ENCODE data around the gene PLSCR5. TPM values are rescaled to one million over a fixed set of nuclear protein-coding genes. Genes with fewer than 3 reads are reported as not detected.

PLSCR5 gene
- total and polyA plus RNA-seq, 2 donors (not counting 1 experiment from before 2014, with no cell fraction given) = not detected

DNA sequence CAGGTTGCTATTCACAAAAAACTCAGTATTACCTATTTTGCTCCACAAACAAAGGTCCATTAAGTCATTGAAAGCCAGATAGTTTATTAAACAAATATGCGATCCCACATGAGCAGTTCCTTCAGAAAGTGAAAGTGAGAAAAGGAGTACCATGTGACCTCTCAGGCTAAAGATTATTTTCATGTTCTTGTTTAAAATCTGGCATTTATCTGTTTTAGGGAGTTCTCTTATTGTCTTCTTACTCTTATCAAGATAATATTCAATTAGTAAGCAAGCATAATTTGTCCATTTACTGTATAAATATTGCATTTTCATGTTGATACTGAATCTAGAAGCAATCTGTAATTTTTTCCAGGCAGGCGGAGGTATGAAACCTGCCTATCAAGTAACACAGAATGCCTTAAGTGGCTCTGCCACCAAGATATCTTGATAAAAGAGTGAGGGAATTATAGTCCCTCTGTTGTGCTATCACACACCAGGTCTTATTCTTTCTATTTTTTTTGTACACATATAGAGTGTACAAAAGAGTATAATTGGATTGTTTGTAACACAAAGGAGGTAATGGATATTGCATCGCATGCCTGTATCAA, 20.1 kb upstream of the PLSCR5 start:
- peak in 1 of 2 donors; percentile 60 for DNase-seq (ENCODE audit: low read depth in 2 of 2)
- Histone ChIP-seq H3K27me3 (ENCODE audit: control insufficient read depth, insufficient read depth, low read length) (no peaks in the 10 kb centered on the region), H2AFZ (ENCODE audit: low read length) (peak overlapping the region; percentile 82), H3K4me2 (ENCODE audit: extremely low read depth, insufficient read depth, low read length) (peak overlapping the region; percentile 44), H3K4me3 (replicated peaks in 1 of 4; ENCODE audit: control extremely low read depth in 1 of 4, insufficient read depth in 1 of 4, low read depth in 3 of 4, low read length in 4 of 4) (peak overlapping the region in 3 of 4 experiments; percentile 2 to 39 (median 31)), H3K79me2 (ENCODE audit: control insufficient read depth, insufficient read depth, low read length) (no peaks in the 10 kb centered on the region), H3K9me3 (ENCODE audit: control insufficient read depth, insufficient read depth, low read depth, low read length) (no peaks in the 10 kb centered on the region), H3K36me3 (ENCODE audit: control insufficient read depth, insufficient read depth, low read length) (no peaks in the 10 kb centered on the region), H3K9ac (ENCODE audit: insufficient read depth, low read length) (no peak overlapping the region), H3K27ac (ENCODE audit: insufficient read depth, low read length) (no peak overlapping the region), H3K4me1 (ENCODE audit: control insufficient read depth, extremely low read depth, insufficient read depth, low read length) (no peaks in the 10 kb centered on the region), H4K20me1 (ENCODE audit: control insufficient read depth, extremely low read depth, insufficient read depth, low read length) (no peaks in the 10 kb centered on the region)
- TF ChIP-seq EZH2 (IDR thresholded peaks at IDR 0.05; ENCODE audit: low read length, missing control alignments) = no peak
- no peak for TF ChIP-seq CTCF (conservative IDR thresholded peaks at IDR 0.05 in 1 of 2, IDR thresholded peaks at IDR 0.05 in 1 of 2; ENCODE audit: low read depth in 1 of 2, low read length in 2 of 2)

GRCh38 chr3:146621723-146622122, 16.6 kb upstream of the PLSCR5 start:
- H3K27me3 ChIP-seq (ENCODE audit: control insufficient read depth, insufficient read depth, low read length) = no peaks in the 10 kb centered on the region

GRCh38 chr3:146612015-146612414, 6.9 kb upstream of the PLSCR5 start:
- Histone ChIP-seq H3K4me2 (ENCODE audit: extremely low read depth, insufficient read depth, low read length) (no peak overlapping the region), H3K27me3 (ENCODE audit: control insufficient read depth, insufficient read depth, low read length) (no peaks in the 10 kb centered on the region), H3K36me3 (ENCODE audit: control insufficient read depth, insufficient read depth, low read length) (no peaks in the 10 kb centered on the region), H3K9me3 (ENCODE audit: control insufficient read depth, insufficient read depth, low read depth, low read length) (no peaks in the 10 kb centered on the region), H3K4me3 (replicated peaks in 1 of 4; ENCODE audit: control extremely low read depth in 1 of 4, insufficient read depth in 1 of 4, low read depth in 3 of 4, low read length in 4 of 4) (no peak overlapping the region), H3K4me1 (ENCODE audit: control insufficient read depth, extremely low read depth, insufficient read depth, low read length) (no peaks in the 10 kb centered on the region), H4K20me1 (ENCODE audit: control insufficient read depth, extremely low read depth, insufficient read depth, low read length) (no peaks in the 10 kb centered on the region), H3K79me2 (ENCODE audit: control insufficient read depth, insufficient read depth, low read length) (no peaks in the 10 kb centered on the region), H2AFZ (ENCODE audit: low read length) (no peak overlapping the region), H3K27ac (ENCODE audit: insufficient read depth, low read length) (no peak overlapping the region), H3K9ac (ENCODE audit: insufficient read depth, low read length) (no peak overlapping the region)
- TF ChIP-seq CTCF (conservative IDR thresholded peaks at IDR 0.05 in 1 of 2, IDR thresholded peaks at IDR 0.05 in 1 of 2; ENCODE audit: low read depth in 1 of 2, low read length in 2 of 2) (no peak), EZH2 (IDR thresholded peaks at IDR 0.05; ENCODE audit: low read length, missing control alignments) (no peak)
- DNase-seq (ENCODE audit: low read depth in 2 of 2) = no peak

More at GRCh38 chr3:146621723-146622122, 16.6 kb upstream of the PLSCR5 start:
- Histone ChIP-seq H3K4me2 (ENCODE audit: extremely low read depth, insufficient read depth, low read length) (no peak overlapping the region), H3K4me1 (ENCODE audit: control insufficient read depth, extremely low read depth, insufficient read depth, low read length) (no peaks in the 10 kb centered on the region), H3K9me3 (ENCODE audit: control insufficient read depth, insufficient read depth, low read depth, low read length) (no peaks in the 10 kb centered on the region), H3K9ac (ENCODE audit: insufficient read depth, low read length) (no peak overlapping the region), H4K20me1 (ENCODE audit: control insufficient read depth, extremely low read depth, insufficient read depth, low read length) (no peaks in the 10 kb centered on the region), H3K36me3 (ENCODE audit: control insufficient read depth, insufficient read depth, low read length) (no peaks in the 10 kb centered on the region), H3K27ac (ENCODE audit: insufficient read depth, low read length) (no peak overlapping the region), H3K4me3 (replicated peaks in 1 of 4; ENCODE audit: control extremely low read depth in 1 of 4, insufficient read depth in 1 of 4, low read depth in 3 of 4, low read length in 4 of 4) (no peak overlapping the region), H3K79me2 (ENCODE audit: control insufficient read depth, insufficient read depth, low read length) (no peaks in the 10 kb centered on the region), H2AFZ (ENCODE audit: low read length) (no peak overlapping the region)
- no peak for TF ChIP-seq EZH2 (IDR thresholded peaks at IDR 0.05; ENCODE audit: low read length, missing control alignments)
- TF ChIP-seq CTCF (conservative IDR thresholded peaks at IDR 0.05 in 1 of 2, IDR thresholded peaks at IDR 0.05 in 1 of 2; ENCODE audit: low read depth in 1 of 2, low read length in 2 of 2) = no peak
- DNase-seq (ENCODE audit: low read depth in 2 of 2) = no peak

Data from fibroblast of lung (primary cell).